Activated effector memory CD4-positive, alpha-beta T cell treated with anti-CD3 and anti-CD28 coated beads, Interleukin-2, amount 50 U/mL, for 16 hours (primary cell): ENCODE measurements around the gene C6orf141.
"Not testable (repeated sequence)": the region's sequence is repeated elsewhere in the genome, so short reads cannot be mapped to it uniquely, and the experiment has no call there.

Source experiments
- DNase-seq: peaks from one replicate; pipeline ENCODE4 v3.0.0-alpha.2; 2020

The C6orf141 gene

DNA sequence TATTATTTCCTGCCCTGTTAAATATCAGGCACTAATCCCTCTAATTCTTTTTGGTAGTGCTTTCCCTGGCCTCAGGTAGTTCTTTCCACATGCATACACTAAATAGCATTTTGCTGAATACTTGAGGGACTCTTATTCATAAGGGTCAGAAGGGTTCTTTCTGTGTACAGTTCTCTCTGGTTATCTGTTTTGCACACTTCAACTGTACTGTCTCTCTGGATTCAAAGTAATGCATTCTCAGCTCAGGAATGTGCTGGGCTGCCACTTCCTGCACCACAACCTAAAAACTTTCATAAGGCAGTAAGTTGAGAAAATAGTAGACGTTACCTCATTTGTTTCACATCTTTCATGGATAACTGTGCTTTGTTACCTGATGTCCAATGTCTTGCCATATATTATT lies 32.1 kb downstream of the C6orf141 start:
- no peak for DNase-seq

DNA sequence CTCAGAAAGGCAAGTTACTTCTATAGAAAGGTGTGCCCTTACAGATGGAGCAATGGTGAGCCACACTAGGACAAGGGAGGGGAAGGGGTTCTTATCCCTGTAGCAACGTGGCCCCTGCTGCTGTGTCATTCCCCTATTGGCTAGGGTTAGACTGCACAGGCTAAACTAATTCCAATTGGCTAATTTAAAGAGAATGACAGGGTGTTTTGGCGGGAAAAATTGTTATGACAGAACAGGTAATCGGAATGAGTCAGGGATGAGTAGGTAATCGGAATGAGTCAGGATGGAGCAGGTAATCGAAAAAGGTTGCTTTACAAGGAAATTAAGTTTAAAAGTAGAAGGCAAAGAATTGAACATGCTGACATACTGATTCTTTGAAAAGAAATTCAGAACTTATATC lies 36.8 kb downstream of the C6orf141 start:
- DNase-seq, result not testable (repeated sequence)
